GM10266 (cell line): ENCODE measurements around the gene NUTF2.
"Not testable (repeated sequence)": the region's sequence is repeated elsewhere in the genome, so short reads cannot be mapped to it uniquely, and the experiment has no call there.

Experiments used
- DNase-seq: peaks from one replicate; pipeline ENCODE4 v3.0.0; 2012; ENCODE audit errors: extremely low spot score
- TF ChIP-seq, protein P1 (sequence below): IDR thresholded peaks from 2 replicates; pipeline ENCODE4 v1.5.1; 2012; ENCODE audit warnings: mild to moderate bottlenecking, low read depth; ENCODE audit not compliant: control insufficient read depth, insufficient read depth; ENCODE audit errors: missing control alignments

The NUTF2 gene

DNA sequence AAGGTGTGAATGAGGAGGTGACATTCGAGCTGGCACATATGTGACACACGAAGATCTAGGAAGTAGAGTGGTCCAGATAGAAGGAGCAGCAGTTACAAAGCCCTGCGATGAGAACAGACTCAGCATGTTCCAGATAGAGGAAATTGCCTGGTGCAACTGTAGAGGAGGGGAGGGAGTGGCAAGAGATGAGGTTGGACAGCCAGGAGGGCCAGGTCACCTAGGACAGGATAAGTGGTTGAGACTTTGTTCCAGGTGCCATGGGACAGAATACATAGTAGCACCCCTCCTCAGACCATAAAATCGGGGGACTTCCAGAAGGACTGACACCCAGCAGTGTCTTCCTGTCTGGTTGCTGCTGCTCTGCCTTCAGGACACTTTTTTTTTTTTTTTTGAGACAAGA lies 11.8 kb downstream of the NUTF2 start:
- DNase-seq = no peak
- TF ChIP-seq, protein P1, sequence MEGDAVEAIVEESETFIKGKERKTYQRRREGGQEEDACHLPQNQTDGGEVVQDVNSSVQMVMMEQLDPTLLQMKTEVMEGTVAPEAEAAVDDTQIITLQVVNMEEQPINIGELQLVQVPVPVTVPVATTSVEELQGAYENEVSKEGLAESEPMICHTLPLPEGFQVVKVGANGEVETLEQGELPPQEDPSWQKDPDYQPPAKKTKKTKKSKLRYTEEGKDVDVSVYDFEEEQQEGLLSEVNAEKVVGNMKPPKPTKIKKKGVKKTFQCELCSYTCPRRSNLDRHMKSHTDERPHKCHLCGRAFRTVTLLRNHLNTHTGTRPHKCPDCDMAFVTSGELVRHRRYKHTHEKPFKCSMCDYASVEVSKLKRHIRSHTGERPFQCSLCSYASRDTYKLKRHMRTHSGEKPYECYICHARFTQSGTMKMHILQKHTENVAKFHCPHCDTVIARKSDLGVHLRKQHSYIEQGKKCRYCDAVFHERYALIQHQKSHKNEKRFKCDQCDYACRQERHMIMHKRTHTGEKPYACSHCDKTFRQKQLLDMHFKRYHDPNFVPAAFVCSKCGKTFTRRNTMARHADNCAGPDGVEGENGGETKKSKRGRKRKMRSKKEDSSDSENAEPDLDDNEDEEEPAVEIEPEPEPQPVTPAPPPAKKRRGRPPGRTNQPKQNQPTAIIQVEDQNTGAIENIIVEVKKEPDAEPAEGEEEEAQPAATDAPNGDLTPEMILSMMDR = no peak

DNA sequence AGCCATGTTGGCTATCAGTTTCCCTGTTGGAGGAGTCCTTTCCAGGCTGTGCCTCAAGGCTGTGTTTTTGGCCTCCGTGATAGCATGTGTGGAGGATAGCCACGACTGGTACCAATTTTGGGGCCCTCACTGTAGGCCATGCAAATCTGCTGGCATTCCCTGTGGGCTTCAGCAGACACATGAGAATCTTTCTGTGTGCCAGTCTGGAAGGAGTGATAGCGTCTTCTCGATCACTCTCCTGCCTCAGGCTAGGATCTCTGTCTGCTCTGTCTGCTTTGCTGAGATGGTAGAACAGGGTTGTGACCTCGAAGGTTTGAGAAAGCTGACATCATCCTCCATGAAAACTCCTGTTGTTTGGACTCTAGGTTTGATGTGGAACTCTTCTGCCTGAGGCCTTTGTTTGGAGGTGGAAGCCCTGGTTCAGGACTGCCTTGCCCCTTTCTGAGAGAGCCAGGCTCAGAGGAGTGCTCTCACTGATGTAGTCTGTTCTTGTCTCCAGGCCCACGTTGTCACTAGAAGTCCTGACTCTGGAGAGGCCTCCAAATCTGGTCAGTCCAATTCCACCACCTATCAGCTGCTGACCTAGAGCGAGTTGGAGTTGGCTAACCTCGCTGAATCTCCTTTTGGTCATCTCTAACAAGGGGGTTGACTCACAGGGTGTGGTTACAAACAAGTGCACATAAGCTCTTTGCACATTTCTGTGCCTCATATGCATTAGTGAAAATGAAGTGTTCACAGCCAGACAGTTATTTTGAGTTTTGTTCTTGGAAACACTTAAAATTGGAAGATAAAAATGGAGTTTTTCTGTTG lies 14.1 kb downstream of the NUTF2 start:
- no peak for DNase-seq
- TF ChIP-seq, protein P1 = no peak

DNA sequence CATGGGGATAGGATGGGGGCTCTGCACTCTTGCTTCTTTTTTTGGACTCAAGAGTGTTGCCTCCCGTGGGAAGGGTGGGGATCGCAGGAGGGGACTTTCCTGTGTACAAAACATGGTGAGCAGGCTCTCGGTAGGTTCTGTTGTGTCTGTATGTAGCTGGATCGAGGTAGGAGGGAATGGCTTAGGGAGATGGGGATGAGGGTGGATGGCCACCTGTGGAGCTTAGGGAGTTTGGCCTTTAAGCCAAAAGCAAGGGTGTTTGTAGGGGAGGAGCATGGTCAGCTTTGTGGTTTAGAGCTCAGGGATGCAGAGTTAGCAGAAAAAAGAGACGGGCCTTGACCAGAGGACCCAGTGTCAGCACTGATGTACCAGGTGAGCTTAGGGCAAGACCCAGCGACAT lies 15.1 kb downstream of the NUTF2 start:
- DNase-seq = no peak

DNA sequence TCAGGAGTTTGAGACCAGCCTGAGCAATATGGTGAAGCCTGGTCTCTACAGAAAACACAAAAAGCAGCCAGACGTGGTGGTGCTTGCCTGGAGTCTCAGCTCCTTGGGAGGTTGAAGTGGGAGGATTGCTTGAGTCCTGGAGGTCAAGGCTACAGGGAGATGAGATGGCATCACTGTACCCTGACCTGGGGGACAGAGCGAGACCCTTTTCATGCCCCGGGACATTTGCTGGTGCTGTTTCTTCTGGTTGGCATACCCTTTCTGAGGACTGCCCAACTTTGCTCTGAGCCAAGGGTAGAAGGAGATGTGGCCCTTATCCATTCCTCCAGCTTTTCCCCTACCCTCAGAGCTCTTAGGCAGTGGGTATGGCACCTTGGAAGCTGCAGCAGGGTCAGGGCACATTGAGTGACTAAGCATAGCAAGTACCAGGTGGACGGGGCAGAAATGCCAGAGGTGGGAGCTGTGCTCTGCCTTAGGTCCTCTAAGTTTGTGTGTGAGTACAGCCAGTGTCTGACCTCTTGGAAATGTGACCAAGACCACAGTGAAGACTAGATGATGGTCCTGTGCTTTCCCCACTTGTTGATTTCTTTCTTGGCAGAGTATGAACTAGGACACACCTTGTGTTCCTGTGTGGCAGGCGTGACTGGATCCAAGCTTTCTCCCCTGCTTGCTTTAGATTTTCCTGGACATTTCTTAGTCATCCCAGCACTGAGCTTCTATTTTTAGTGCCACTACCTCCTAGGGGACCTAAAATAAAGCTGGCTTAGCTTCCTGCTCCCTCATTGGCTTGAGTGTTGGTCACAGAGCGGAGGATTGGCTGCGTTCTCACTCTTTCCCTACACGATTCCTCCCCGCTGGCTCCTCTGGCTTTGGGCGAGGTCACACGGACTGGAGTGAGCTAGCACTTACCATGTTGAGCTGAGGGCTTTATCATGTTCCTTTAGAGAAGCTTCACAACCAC lies 16.2 kb downstream of the NUTF2 start:
- TF ChIP-seq, protein P1 = no peak
- DNase-seq = no peak

More for the DNA sequence above, 15.1 kb downstream of the NUTF2 start:
- TF ChIP-seq, protein P1 = no peak

DNA sequence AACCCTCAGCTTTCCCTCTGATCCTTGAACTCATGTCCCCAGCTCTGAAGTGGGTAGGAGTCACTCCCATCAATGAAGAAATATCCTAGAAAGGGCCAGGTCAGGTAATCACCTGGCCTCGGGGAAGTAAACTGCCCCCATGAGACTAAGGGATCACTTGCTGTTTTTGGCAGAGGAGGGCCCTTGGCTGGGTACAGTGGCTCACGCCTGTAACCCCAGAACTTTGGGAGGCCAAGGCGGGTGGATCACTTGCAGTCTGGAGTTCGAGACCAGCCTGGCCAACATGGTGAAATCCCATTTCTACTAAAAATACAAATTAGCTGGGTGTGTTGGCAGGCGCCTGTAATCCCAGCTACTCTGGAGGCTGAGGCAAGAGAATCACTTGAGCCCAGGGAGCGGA lies 17.3 kb downstream of the NUTF2 start:
- DNase-seq = not testable (repeated sequence)

DNA sequence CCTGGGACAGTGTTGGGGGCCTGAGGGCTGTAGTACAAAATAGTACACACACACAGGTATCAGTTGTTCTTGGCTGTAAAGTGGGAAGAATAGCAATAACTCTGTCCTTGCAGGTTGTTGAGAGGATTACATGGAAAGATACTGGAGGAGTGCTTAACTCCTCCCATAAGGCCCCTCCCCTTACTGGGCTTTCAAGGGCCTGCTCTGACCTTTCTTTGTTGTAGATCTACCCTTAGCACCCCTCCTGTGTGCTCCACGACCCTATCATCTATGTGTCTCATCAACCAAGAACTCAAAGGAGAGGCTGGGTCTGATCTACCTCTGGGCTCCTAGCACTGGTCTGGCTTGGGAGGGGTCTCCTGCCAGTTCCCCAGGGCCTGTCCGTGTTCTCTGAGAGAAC lies 17.9 kb downstream of the NUTF2 start:
- DNase-seq = no peak
- TF ChIP-seq, protein P1 = no peak

DNA sequence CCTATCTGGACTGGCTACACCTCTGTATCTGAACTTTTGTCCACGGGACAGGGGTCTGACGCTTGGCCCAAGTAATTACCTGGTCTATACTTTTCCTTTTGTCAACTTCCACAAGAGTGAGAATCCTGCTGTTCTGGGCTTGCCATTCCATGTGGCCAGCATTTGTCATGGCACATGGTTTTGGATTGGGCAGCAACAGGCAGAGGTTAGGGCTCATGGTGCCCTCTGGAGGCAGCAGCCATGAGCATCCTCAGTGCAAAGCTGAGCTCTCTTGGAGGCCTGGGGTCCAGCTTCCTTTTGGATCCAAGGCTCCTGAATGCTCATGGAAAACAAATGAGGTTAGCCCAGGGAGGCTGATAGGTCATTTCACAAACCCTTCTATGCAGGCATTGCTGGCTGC lies 18.6 kb downstream of the NUTF2 start:
- TF ChIP-seq, protein P1 = peak; percentile 63
- no peak for DNase-seq
